Osteocyte (in vitro differentiated cells): Measurements from ENCODE around the gene GJA3. TPM values are rescaled to one million over a fixed set of nuclear protein-coding genes. Genes with fewer than 3 reads are reported as not detected.
A peak's percentile ranks its signal among the peaks of the same experiment; 100 is the strongest.

ENCODE experiments used
- DNase-seq: peaks from one replicate; pipeline ENCODE4 v3.0.0; 2021; ENCODE audit warnings: mixed read lengths; ENCODE audit not compliant: unreplicated experiment; ENCODE audit errors: extremely low spot score
- H3K27ac Mint-ChIP-seq: one replicate; pipeline ENCODE4 v1.8.0; 2021; ENCODE audit warnings: mild to moderate bottlenecking, mixed read lengths; ENCODE audit not compliant: unreplicated experiment
- H3K27me3 Mint-ChIP-seq: one replicate; pipeline ENCODE4 v1.8.0; 2021; ENCODE audit warnings: mixed read lengths; ENCODE audit not compliant: unreplicated experiment
- H3K36me3 Mint-ChIP-seq: one replicate; pipeline ENCODE4 v1.8.0; 2021; ENCODE audit warnings: mixed read lengths; ENCODE audit not compliant: unreplicated experiment
- H3K4me1 Mint-ChIP-seq: one replicate; pipeline ENCODE4 v1.8.0; 2021; ENCODE audit warnings: mixed read lengths; ENCODE audit not compliant: unreplicated experiment
- H3K4me3 Mint-ChIP-seq: one replicate; pipeline ENCODE4 v1.8.0; 2021; ENCODE audit warnings: mild to moderate bottlenecking, moderate library complexity, mixed read lengths; ENCODE audit not compliant: unreplicated experiment
- H3K9me3 Mint-ChIP-seq: one replicate; pipeline ENCODE4 v1.8.0; 2021; ENCODE audit warnings: mixed read lengths; ENCODE audit not compliant: unreplicated experiment
- total RNA-seq: library from RNA; stranded (reverse); gene quantifications from 2 replicates; pipeline ENCODE4 v1.2.1, GENCODE V29; 2021
- TF ChIP-seq, protein P1 (sequence below): fragments of 200-600 bp; sonication (generic); IDR thresholded peaks from 2 replicates; pipeline ENCODE4 v1.5.0; 2021; ENCODE audit warnings: antibody characterized with exemption, mild to moderate bottlenecking, moderate library complexity

GJA3 gene
- total RNA-seq, 1 donor from 2014 or later: not detected

DNA sequence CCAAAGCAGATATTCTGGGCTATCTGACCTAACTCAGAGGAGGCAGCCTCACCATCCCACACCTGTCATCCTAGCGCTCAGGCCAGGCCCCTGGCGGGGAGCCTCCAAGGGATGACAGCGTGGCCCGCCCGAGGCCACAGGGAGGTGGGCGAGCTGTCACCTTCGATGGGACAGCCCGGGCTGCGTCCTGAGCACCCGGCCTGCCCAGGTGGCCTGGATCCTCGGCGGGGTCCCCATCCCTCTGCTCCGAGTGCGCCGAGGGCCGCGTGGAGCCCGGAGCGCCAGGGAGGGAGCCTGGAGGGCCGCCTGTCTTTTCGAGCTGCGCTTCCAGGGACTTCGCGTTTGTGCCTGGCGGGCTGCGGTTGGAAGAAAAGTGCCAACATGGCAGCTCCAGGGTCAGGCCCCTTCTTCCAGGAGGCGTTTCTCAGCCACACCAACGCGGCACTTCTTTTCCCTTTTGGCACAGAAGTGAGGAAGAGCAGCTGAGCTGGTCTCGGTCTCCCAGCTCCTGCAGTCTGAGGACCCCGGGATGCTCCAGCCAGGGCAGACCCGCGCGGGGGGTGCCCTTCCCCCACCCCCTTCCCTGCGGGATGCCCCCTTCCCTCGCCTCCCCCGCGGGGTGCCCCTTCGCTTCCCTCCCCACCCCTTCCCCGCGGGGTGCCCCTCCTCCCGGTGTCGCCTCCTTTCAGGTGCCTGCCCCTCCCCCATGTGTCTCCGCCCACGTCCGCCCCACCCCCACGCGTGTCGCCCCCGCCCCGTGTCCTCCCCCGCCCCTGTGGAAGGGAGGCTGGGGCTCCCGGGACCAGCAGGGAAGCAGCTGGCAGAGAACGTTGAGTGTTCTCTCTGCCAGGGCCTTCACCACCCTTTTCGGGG, 42.3 kb downstream of the GJA3 start:
- Mint-ChIP-seq H3K36me3 (no peaks in the 10 kb centered on the region), H3K4me3 (peak overlapping the region; percentile 62), H3K27ac (peak overlapping the region; percentile 73), H3K4me1 (peaks cover 16% of the 10 kb centered on the region), H3K27me3 (no peaks in the 10 kb centered on the region), H3K9me3 (no peaks in the 10 kb centered on the region)
- no peak for DNase-seq
- TF ChIP-seq, protein P1, sequence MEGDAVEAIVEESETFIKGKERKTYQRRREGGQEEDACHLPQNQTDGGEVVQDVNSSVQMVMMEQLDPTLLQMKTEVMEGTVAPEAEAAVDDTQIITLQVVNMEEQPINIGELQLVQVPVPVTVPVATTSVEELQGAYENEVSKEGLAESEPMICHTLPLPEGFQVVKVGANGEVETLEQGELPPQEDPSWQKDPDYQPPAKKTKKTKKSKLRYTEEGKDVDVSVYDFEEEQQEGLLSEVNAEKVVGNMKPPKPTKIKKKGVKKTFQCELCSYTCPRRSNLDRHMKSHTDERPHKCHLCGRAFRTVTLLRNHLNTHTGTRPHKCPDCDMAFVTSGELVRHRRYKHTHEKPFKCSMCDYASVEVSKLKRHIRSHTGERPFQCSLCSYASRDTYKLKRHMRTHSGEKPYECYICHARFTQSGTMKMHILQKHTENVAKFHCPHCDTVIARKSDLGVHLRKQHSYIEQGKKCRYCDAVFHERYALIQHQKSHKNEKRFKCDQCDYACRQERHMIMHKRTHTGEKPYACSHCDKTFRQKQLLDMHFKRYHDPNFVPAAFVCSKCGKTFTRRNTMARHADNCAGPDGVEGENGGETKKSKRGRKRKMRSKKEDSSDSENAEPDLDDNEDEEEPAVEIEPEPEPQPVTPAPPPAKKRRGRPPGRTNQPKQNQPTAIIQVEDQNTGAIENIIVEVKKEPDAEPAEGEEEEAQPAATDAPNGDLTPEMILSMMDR: peak; percentile 8

DNA sequence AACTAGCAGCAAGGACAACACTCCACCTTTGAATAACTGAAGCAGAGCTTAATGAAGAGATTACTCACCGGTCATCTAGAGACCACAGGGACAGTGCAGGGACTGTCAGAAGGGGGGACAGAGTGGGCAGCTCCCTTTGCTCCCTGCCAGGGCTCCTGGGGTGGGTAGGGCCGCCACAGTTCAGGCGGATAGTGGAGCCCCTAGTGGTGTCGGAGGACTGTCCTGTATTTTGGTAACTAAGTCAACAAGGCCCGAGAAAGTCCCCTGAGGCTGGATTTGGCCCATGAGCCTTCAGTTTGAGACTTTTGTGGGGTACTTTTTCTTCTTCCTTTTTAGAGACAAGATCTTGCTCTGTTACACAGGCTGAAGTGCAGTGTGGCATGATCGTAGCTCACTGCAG, 44.6 kb downstream of the GJA3 start:
- Mint-ChIP-seq H3K27ac (no peak overlapping the region), H3K27me3 (no peaks in the 10 kb centered on the region), H3K9me3 (no peaks in the 10 kb centered on the region), H3K4me1 (peaks cover 16% of the 10 kb centered on the region), H3K36me3 (no peaks in the 10 kb centered on the region), H3K4me3 (no peak overlapping the region)
- no peak for DNase-seq
- TF ChIP-seq, protein P1: no peak

DNA sequence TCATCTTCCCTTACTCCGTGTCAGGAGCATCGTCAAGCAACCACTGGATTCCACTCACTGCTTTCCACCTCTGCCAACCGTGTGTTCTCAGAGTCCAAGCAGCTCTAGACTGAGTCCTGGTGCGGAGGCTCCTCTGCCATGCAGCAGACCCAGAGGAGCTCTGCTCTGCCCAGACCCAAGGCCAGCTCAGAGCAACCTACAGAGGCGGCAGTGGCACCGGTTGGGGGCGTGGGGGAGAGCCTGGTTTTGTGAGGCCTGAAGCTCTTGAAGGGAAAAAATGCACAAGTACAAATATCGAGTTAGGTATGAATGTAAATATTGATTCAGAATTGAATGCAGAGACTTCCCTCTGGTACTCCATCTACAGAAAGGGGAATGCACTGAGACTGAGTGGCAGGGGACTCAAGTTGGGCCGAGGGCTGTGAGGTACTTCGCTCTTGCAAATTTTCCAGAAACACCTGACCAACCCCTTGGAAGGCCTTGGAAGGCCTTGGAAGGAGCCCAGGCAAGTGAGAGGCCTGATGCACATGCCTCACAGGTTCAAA, 46.7 kb downstream of the GJA3 start:
- Mint-ChIP-seq H3K36me3 (no peaks in the 10 kb centered on the region), H3K4me3 (no peak overlapping the region)
- TF ChIP-seq, protein P1: no peak

DNA sequence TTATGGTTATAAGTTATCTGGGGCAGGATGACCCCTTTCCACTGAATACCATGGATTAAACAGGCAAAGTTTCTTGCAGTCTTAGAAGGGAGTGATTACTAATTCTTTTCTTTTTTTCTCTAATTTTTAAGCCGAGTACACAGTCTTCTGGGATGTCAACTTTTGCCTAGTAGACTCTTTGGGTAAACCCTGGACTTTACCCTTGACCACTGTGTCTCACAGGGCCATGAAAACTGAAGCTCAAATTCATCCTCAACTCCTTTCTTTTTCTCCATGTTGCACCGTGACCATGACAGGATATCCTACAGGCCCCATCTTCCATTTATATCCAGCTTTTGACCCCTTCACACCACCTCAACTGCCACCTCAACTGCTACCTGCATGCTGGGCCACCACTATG, 51.8 kb downstream of the GJA3 start:
- TF ChIP-seq, protein P1: no peak
- no peak for DNase-seq
- Mint-ChIP-seq H3K4me1 (no peaks in the 10 kb centered on the region), H3K4me3 (no peak overlapping the region), H3K27me3 (peaks cover 33% of the 10 kb centered on the region), H3K9me3 (no peaks in the 10 kb centered on the region), H3K27ac (no peak overlapping the region), H3K36me3 (no peaks in the 10 kb centered on the region)

More for the DNA sequence above, 46.7 kb downstream of the GJA3 start:
- H3K9me3 Mint-ChIP-seq: no peaks in the 10 kb centered on the region
- peaks cover 6% of the 10 kb centered on the region for H3K4me1 Mint-ChIP-seq
- DNase-seq: no peak
- H3K27ac Mint-ChIP-seq: no peak overlapping the region
- no peaks in the 10 kb centered on the region for H3K27me3 Mint-ChIP-seq

DNA sequence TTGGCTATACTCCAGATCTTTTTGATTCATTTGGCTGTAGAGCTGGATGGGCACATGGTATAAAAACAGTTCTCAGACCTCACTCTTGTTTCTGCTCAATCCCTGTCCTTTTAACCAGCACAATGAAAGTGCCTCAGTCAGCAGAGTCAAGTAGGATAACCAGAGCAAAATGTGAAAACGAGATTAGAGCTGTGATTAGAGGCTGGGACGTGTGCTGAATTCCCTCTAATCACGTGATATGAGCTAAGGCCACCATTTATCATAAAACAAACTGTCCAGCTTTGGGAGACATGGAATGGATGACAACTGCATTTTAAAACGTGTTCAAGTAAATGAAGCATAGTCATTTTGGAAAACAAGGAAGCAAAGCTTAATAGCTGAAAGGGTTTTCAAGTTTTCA, 54.1 kb downstream of the GJA3 start:
- DNase-seq: no peak
- no peaks in the 10 kb centered on the region for H3K36me3 Mint-ChIP-seq
- H3K27me3 Mint-ChIP-seq: peaks cover 44% of the 10 kb centered on the region
- no peak overlapping the region for H3K4me3 Mint-ChIP-seq
- TF ChIP-seq, protein P1: no peak
- H3K4me1 Mint-ChIP-seq: no peaks in the 10 kb centered on the region
- H3K9me3 Mint-ChIP-seq: no peaks in the 10 kb centered on the region
- H3K27ac Mint-ChIP-seq: no peak overlapping the region
